IPS DF 19.7 (cell line): ENCODE results near the gene GPR32.
"Not testable (repeated sequence)": the region's sequence is repeated elsewhere in the genome, so short reads cannot be mapped to it uniquely, and the experiment has no call there.

Source experiments
- DNase-seq: peaks from one replicate; pipeline ENCODE4 v3.0.0-alpha.2; 2013; ENCODE audit warnings: low read depth, low spot score

GPR32 gene

DNA sequence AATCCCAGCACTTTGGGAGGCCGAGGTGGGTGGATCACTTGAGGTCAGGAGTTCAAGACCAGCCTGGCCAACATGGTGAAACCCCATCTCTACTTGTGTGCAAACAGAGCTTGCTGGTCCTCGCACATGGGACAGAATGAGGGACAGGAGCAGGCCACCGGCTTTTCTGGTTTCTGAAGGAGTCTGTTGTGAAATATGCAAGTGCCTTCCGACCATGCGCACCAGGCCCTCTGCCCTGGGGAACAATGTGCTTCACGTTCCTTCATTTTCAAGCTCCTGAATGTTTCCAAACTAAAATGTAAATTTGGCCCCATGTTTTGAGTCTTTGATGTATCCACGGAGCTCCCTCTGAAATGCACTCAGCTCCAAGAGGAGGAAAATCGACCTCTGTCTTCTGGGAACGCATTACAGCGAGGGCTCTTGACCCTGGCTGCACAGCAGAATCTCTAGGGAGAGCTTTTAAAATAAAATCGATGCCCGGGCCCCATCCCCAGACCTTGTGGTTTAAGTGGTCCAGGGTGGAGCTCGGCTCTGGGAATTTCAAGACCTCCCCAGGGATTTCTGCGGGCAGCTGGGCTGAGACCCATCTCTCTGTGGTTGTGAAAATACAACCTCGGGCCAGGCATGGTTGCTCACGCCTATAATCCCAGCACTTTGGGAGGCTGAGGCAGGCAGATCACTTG is 10.6 kb downstream of the GPR32 start:
- DNase-seq = no peak

DNA sequence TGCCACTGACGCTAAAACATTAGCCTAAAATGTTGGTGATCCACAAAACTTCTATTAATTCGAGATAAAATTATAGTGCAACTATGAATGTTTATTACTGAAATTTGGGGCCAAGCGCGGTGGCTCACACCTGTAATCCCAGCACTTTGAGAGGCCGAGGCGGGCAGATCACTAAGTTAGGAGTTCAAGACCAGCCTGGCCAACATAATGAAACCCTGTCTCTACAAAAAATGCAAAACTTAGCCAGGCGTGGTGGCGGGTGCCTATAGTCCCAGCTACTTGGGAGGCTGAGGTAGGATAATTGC is 13.5 kb downstream of the GPR32 start:
- DNase-seq = not testable (repeated sequence)

DNA sequence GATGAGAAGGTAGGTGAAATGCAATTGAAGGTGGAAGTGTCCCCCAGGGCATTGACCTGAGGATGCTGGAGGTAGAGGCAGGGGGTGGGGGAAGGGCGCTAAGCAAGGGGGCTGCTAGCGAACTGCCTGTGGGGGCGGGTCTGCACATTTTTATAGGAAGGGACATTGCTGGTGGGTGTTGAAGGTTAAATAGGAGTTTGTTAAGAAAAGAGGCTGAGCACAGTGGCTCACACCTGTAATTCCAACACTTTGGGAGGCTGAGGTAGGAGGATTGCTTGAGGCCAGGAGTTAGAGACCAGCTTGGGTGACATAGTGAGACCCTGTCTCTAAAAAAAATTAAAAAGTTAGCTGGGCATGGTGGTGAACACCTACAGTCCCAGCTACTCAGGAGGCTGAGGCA is 14.4 kb downstream of the GPR32 start:
- DNase-seq = no peak

DNA sequence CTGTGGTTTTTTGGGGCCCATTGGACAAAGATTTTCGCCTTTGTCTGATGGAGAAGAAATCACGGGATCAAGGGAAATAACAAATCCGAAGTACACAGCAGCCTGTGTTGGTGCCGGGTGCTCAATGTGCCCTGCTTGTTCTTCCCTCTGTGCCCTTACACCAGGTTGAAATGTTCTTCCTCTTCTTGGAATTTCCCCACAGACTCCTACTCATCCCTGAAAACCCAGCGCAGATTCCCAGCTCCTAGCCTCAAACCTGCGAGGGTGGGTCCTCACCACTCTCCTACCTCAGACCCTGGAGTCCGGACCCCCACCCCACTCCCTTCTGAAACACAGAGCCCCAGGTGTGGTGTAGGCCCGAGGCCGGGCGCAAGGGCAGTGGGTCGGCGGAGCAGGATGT is 15.1 kb downstream of the GPR32 start:
- no peak for DNase-seq

DNA sequence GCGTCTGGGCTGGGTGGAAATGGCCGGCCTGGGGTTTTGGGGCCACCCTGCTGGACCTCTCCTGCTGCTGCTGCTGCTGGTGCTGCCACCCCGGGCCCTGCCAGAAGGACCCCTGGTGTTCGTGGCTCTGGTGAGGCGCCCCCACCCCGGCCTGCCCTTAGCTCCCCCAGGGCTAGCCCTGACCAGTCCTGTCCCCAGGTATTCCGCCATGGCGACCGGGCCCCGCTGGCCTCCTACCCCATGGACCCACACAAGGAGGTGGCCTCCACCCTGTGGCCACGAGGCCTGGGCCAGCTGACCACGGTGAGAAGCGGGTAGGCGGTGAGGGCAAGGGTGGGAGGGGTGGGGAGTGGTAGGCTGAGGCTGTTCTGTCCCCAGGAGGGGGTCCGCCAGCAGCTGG is 20.1 kb downstream of the GPR32 start, which contains the start of gene ACP4:
TSS of gene ACP4 (plus strand) at position 20 of the 400 bp plus-strand sequence. CDS start at position 20, 0 bp downstream.
- DNase-seq = no peak

DNA sequence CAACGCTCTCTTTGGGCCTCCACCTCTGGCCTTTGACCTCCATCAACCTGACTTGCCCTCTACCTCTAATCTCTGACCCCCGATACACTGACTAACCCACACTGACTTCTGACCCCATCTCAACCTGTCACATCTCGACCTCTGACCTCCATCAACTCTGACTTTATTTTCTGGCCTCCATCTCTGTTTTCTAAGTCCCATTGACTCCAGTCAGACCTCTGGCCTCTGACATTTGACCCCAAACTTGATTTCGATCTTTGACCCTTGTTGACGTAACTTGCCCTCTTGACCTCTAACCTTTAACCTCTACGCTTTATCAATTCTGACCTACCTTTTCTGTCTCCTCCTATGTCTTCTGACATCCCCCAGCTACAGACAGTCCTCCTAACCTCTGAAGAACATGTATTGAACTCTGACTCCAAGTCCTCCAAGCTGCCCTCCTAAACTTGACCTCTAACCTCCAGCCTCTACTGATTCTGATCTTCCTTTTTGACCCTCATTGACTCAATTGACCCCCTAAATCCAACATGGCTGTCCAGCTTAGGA is 20.7 kb downstream of the GPR32 start:
- DNase-seq = no peak

DNA sequence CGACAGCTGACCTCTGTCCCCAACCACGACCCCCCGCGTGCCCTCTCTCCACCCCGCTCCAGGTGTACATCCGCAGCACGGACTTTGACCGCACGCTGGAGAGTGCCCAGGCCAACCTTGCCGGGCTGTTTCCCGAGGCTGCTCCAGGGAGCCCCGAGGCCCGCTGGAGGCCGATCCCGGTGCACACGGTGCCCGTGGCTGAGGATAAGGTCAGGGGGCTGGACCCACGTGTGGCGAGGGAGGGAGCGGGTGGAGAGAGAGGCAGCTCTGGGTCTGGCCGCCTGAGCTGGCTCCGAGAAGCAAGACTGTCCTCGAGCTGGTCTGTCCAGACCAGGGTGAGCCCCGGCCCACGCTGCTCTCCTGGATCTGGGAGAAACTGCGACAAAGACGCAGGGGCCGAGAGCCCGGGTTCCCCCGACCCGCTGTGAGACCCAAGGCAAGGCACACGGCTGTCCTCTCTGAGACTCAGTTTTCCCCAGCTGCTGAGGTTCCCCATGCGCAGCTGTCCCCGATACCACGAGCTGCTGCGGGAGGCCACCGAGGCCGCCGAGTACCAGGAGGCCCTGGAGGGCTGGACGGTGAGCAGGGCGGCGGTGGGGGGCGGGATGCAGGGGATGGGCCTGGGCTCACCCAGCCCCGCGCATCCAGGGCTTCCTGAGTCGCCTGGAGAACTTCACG is 21.5 kb downstream of the GPR32 start:
- no peak for DNase-seq

DNA sequence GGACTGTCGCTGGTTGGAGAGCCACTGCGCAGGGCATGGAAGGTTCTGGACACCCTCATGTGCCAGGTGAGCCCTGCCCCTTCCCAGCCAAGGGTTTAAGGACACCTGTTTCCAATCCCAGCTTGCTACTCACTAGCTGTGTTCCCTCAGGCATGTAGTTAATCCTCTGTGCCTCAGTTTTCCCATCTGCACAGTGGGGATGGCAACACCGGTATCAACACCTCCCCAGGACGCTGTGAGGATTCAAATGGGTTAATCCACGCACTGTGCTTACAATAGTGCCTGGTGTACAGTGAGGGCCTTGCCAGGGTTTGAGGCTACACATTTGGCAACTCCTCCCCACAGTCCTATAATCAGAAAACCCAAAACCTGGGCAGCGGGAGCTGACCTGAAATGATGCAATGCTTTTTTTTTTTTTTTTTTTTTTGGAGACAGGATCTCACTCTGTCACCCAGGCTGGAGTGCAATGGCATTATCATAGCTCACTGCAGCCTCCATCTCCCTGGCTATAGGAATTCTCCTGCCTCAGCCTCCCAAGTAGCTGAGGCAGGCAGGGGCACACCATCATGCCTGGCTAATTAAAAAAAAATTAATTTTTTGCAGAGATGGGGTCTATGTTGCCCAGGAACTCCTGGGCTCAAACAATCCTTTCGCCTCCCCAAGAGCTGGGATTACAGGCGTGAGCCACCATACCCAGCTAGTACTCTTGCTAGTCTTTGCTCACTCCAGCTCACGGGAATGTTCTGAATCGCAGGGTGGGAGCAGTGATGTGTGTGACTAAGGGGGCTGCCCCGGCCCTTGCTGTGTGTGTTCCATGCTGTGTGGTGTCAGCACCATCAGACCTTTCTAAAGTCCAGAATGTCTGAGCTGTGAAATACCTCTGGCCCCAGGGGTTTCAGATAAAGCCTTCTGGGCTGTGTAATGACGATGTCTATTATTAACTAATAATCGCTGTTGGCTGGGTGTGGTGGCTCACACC is 22.3 kb downstream of the GPR32 start:
- DNase-seq = no peak

DNA sequence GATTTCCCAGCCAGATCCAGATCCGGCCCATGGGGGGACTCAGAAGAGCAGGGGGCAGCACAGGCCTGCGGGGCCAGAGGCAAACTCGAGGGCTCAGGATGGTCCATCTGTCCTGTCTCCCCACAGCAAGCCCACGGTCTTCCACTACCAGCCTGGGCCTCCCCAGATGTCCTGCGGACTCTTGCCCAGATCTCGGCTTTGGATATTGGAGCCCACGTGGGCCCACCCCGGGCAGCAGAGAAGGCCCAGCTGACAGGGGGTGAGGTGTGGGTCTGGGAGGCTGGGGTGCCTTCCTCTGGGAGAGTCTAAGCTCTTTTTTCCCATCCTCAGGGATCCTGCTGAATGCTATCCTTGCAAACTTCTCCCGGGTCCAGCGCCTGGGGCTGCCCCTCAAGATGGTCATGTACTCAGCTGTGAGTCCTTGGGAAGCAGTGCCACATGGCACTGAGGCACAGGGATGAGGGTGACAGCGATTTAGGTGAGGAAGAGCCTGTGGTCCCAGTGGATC is 23.3 kb downstream of the GPR32 start:
- DNase-seq = no peak

DNA sequence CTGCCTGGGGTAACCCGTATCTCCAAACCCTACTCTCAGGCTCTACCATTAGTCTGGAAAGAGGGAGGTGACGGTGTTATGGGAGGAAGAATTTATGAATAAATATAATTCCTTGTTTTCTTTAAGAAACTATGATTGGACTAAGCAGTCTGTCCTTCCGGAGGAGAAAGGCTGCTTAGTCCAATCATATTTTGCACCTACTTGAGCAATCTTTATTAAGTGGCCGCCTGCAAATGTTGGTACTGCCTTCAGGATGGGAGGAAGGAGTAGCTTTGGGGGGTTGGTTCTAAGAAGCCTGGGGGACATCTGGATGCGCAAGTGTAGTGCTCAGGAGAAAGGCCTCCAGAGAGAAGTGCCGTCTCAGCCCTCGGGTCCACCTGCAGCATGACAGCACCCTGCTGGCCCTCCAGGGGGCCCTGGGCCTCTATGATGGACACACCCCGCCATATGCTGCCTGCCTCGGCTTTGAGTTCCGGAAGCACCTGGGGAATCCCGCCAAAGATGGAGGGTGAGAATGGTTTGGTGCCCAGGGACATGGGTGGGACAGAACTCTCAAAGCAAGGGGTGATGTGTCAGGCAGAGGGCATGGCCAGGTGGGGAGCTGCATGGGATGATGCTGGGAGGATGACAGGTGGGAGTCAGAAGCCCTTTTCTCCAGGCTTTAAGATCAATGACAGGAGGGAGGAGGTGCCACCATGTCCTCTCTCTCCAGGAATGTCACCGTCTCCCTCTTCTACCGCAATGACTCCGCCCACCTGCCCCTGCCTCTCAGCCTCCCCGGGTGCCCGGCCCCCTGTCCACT is 24.0 kb downstream of the GPR32 start:
- DNase-seq = no peak

DNA sequence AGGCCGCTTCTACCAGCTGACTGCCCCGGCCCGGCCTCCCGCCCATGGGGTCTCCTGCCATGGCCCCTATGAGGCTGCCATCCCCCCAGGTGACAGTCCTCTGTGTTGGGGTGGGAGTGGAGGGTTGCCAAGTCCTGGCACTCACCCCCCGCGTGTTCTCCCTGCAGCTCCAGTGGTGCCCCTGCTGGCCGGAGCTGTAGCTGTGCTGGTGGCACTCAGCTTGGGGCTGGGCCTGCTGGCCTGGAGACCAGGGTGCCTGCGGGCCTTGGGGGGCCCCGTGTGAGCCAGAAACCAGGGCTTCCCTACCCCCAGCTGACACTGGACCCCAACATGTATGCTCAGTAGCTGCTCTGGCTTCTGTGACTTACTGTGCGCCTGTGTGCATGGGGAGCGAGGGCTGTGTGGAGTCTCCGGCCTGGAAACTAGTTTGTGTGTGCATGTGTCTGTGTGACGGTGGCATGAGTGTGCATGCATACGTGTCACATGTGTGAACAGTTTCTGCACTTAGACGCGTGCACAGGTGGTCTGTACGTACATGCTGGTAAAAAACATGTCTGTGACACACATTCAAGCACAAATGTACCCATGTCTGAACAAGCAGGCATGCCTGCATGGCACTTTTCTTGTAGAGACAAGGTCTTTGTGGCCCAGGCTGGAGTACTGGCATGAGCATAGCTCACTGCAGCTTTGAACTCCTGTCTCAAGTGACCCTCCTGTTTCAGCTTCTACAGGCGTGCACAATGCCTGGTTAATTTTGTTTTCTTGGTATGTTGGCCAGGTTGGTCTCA is 24.8 kb downstream of the GPR32 start:
- DNase-seq = no peak

DNA sequence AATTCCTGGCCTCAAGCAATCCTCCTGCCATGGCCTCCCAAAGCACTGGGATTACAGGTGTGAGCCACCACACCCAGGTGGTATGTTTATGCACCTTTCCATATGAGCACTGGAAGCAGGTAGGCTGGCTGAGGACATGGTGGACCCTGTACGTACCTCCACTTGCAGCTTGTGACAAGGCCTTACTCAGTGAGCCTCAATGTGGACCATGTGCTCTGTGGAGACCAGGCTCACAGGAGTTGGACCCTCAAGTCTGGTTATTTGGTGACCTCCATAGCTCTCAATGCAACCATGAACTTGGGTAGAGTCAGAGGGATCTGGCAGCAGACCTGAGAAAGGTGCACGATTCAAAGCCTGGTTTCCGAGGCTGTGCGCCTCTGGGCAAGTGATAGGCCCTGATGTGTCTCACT is 25.4 kb downstream of the GPR32 start:
- DNase-seq = no peak

DNA sequence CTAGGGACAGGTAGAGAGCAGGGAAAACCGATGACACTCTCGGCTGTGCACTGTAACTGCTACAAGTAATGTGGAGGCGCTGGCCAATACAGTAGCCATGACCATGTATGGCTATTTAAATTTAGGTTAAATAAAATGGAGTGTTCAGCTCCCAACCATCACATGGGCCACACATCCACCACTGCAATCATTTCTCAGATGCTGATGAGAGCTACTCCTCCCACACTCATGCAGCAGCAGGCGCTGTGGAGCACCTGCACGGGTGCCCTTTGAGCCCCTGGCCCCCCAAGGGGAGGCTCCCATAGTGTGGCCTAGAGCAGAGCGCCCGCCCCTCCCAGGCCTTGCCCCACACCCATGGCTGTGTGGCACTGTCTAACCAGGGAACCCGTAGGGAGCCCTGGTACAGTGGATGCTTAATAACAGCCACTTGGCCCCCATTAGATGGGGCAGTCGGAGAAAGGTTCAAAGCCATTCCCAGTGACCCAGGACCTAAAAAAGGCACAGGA is 25.9 kb downstream of the GPR32 start:
- DNase-seq = no peak

DNA sequence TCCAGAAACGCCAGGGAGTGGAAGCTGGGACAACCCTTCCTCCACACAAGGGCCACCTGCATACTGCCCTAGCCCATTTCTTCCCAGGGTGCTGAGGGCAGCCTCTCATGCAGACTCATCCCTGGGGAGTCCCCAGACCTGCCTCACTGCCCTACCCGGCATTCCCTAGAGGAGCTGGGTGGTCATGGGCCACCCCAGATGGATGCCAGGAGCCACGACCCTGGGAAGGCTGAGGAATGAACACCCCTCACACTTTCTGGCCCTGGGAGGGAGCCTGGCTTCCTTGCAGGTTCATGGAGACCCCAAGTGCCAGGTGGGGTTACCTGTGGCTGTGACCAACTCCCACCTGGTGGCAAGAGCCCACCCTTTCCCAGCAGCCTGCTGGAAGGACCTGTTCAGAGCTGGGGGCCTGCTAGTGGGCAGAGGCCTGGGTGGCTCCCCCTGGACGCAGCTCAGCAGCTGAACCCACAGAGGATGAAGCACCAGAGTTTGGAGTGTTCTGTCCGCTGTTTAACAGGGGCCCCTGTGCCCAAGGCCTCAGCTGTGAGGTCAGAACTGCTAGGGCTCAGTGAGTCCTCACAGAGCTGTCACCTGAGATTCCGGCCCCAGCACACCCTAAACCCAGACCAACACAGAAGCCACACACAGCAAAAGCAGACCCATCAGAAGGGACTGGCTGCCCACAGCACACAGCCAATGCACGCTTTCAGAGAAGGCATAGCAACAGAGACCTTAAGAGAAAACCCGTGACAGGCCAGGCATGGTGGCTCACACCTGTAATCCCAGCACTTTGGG is 26.6 kb downstream of the GPR32 start:
- DNase-seq = no peak

DNA sequence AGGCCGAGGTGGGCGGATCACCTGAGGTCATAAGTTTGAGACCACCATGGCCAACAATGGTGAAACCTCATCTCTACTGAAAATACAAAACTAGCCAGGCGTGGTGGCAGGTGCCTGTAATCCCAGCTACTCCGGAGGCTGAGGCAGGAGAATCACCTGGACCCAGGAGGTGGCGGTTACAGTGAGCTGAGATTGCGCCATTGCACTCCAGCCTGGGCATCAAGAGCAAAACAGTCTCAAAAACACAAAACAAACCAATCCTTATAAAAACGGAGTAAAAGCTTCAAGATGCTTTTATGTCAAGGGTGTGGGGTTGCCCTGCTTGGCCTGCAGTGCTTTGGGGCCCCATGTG is 27.1 kb downstream of the GPR32 start:
- DNase-seq = no peak

DNA sequence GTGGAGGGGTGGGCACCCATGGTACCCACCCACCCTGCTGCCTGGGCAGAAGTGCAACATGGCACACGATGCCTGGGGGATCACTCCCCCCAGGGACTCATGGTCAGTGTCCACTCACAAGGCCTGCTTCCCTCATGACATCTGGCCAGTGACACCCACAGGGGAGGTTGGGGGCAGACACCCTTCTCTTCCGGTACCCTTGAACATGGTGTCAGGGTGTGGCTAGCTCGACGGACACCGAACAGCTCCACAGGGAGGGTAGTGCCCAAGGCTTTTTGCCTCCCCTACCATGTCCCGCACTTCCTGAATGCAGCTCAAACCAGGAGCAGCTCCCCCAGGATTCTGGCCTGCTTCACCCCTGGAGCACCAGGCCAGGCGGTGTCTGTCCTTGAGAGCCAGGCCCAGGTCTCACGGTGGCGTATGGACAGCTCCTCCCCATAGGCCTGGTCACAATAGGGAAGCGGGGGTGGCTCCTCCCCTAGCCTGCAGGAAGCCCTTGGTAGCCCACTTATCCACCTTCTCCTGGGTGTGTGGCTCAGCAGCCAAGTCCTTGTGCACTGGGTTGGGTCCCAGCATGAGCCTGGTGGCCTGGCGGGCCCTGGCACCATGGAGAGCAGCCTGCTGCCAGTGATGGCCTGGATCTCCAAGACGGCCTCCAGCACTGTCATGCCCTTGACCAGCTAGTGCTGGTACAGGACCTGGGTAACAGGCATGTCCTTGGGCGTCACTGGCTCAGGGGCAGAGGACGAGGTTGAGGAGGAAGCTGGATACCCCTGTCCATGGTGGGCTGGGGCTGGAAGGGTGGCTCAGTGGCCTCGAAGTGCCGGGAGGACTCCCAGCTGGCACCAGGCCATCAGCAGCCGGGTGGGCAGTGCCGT is 27.8 kb downstream of the GPR32 start:
- no peak for DNase-seq

DNA sequence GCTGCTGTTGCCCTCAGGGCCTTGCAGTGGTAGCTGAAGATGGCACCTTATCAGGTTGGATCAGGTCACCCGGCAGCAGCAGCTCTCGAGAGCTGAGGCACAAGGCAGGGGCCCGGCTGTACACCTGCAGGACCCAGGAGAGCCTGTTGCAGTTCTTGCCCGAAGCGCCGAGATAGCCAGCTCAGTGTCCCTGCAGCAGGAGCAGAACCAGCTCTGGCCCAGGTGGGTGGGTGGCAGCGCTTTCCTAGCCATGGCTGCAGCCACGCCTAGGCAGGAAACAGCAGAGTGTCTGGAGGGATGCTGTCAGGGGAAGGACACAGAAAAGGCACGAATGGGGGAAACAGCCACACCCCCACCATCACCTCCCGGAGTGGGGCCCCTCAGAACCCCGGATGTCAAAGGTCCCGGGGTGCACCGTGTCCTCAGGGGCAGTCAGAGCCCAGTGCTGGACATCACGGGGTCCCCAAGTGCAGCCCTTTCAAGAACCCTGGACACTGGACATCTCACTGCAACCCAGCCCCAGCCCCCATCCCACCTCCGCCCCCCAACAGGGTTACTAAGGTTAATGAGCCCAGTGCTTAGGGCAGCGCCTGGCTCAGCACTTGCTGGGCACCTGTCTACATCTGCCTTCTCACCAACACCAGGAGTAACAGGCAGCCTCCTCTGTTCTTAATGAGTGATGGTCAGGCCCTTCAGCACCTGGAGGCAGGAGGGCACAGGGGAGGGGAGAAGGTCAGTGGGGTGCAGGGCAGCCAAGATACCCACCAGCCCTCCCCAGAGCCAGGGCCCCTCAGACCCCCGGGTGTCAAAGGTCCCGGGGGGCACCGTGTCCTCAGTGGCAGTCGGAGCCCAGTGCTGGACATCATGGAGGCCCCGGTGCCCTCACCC is 28.6 kb downstream of the GPR32 start:
- DNase-seq = no peak

DNA sequence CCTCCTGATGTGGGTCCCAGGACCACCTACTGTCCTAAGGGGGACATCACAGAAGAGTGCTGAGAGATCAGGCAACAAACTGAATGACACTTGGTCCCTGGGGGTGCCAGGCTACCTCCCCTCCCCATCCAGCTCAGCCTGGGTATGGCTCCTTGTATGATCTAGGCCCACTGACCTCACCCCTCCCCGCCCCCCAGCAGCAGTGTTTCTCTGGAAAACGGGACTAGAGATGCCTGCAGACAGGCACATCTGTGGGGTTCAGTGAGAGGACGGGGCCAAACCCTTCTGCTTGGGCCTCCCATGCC is 29.2 kb downstream of the GPR32 start:
- DNase-seq = no peak
